GM10266 (cell line): ENCODE measurements around the gene FOXJ3.

Experiments used
- DNase-seq: peaks from one replicate; pipeline ENCODE4 v3.0.0; 2012; ENCODE audit errors: extremely low spot score
- TF ChIP-seq, protein P1 (sequence below): IDR thresholded peaks from 2 replicates; pipeline ENCODE4 v1.5.1; 2012; ENCODE audit warnings: mild to moderate bottlenecking, low read depth; ENCODE audit not compliant: control insufficient read depth, insufficient read depth; ENCODE audit errors: missing control alignments

Gene FOXJ3

DNA sequence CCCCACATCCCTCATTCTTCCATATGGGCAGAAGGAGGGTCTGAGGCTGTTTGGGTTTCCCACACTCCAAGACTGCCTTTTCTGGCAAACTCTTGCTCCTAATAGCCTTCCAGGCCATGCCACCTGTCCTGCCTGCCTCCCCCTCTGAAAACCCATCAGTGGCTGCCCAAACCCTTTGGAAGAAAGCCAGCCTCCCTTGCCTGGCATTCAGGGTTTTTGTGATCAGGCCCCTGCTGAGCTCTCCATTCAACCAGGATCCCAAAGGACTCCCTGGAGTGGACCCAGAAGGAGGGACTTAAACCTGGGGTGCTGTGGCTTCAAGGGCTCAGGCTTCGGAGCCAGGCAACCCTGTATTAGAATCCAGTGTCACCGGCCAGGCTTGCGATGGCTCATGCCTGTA is 166.3 kb downstream of the FOXJ3 start:
- no peak for DNase-seq
- TF ChIP-seq, protein P1, sequence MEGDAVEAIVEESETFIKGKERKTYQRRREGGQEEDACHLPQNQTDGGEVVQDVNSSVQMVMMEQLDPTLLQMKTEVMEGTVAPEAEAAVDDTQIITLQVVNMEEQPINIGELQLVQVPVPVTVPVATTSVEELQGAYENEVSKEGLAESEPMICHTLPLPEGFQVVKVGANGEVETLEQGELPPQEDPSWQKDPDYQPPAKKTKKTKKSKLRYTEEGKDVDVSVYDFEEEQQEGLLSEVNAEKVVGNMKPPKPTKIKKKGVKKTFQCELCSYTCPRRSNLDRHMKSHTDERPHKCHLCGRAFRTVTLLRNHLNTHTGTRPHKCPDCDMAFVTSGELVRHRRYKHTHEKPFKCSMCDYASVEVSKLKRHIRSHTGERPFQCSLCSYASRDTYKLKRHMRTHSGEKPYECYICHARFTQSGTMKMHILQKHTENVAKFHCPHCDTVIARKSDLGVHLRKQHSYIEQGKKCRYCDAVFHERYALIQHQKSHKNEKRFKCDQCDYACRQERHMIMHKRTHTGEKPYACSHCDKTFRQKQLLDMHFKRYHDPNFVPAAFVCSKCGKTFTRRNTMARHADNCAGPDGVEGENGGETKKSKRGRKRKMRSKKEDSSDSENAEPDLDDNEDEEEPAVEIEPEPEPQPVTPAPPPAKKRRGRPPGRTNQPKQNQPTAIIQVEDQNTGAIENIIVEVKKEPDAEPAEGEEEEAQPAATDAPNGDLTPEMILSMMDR: no peak

GRCh38 chr1:42168391-42168670 is 166.7 kb downstream of the FOXJ3 start:
- TF ChIP-seq, protein P1: no peak
- DNase-seq: no peak

DNA sequence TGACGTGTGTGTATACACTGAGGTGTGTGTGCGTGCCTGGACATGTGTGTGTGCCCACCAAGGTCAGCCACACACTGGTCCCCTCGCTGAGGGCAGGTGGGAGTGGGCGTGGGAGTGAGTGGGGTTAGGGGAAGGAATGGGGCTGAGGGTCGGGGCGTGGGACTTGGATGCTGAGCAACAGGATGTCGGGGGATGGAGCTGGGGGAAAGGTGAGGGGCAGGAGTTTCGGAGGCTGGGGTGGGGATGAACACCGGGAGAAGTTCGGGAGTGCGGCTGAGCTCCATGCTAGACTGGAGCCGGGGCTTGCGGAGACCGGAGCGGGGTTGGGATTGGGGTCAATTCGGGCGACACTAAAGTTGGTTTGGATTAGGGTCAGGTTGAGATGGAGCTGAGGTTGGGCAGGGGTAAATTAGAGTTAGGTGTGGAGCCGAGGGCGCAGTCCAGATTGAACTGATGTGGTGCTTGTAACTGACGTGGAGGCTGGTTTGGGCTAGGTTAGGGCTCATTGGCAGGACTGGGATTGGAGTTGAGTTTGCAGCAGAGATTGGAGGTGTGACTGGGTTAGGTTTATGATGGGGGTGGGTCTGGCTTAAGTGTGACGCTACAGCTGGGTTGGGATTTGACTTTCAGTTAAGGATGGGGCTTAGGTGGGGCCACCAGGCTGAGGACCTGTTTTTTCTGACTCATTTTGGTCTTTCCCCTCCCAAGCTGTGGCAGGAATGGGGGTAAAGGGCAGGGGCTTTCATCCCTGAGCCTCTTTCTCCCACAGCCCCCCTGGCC is 167.2 kb downstream of the FOXJ3 start:
- no peak for DNase-seq
- TF ChIP-seq, protein P1: no peak

DNA sequence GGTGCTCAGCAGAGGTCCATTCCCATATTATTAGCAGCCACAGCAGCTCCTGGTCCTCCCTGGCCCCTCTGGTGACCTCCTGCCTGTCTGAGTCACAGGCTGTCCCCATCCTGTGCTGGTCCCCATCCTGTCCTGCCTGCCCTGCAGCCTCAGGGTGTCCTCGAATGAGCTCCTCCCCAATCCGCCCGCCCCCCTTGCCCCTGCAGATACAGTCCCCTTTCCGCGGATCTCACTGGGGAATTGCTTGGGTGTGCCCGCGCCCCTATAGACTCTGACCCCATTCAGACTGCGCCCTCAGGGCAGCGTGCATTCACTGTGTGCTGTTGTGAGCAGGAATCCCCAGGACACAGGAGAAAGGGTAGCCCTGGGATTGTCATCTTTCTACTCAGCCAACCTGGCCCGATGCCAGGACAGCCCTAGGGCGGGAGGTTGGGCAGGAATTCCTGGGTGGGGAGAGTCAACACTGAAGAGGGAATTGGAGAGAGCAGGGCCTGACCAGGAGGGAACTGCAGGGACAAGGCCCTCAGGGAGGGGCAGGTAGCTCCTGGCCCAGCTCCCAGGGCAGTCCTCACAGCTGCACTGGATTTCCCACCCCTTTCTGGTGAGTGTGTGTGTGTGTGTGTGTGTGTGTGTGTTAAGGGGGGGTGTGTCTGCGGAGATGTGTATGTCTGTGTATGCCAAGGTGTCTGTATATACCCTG is 169.4 kb downstream of the FOXJ3 start:
- DNase-seq: no peak
- TF ChIP-seq, protein P1: no peak

DNA sequence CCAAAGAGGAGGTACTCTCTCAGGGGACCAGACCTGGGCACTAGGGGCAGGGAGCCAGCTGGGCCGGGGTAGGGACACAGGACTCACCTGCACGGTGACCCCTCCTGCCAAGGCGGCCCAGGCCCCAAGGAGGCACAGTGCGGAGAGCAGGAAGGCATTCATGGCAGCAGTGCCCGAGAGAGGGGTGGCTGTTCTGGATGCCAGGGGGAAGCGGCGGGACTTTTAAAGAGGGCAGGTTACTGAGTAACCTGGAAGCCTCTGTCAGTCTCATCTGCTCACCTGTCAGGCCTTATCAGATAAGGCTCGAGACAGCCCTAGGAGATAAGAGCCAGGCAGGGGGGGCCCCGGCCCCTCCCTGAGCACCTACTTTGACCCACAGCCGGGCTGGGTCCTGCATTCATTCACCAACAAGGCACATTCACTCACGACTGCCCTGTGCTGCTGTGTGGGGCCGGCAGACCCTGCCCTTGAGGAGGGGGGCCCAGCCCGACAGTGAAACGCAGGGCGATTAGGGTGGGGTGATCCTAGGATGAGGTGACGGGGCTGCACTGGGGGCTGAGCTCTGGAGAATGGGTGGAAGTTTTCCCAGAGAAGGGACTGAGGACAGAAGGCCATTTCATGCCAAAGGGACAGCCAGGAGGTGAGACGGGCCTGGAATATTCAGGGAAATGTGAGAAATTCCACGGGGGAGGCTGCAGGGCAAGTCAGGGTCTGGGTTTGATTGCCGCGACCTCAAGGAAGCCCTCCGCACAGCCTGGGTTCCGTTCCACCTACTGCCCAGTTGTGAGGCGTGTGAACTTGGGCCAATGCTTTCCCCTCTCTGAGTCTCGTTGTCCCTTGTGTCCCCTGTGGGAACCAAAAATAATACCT is 170.2 kb downstream of the FOXJ3 start, which contains the start of gene GUCA2A:
GUCA2A (minus strand) TSS at position 195 of the 870 bp plus-strand sequence; CDS start at position 162, 33 bp downstream.
- no peak for DNase-seq
- TF ChIP-seq, protein P1: no peak

DNA sequence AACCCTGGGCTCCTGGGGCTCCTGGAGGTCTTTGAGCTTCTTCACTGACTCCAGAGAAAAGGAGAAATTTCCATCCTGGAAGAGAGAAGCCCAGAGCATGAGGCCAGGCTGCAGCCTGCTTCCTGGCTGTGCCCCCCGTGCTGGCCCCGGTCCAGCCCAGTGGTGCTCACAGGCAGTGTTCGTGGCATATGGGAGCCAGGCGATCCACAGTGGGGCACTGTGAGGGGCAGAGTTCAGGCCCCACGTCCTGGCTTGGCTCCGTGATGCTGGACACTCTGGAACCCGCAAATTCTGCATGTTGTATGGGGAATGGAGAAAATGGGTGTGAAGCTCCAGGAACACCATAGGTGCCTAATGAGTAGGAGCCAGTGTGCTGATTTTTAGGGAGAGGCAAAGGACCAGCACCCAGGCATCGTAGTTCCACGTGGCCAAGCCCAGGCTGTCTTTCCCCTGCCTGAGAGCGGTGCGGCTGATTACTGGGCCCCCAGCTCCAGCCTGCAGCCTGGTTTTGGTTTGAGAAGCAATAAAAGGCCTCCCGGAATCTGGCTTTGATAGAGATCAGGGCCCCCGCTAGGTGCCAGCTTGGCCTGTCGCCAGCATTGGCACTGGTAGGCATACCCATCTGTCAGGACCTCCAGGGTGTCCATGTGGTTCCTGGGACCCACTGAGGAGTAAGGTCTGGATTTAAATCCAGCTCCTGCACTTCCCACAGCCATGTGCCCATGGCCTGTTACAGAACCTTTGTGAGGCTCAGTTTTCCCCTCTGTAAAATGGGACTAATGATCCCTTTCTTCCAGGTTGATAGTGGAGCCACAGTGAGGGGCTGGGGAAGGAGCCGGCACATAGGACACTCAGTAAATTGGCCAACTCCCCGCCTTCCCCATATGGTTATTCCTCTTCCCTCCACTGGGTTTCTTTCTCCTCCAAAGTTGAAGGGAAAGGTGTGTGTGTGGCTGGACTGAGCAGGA is 171.2 kb downstream of the FOXJ3 start:
- TF ChIP-seq, protein P1: no peak
- DNase-seq: no peak
